Caco-2 (cell line): Measurements from ENCODE around the gene RUNX2. TPM values are rescaled to one million over a fixed set of nuclear protein-coding genes. Genes with fewer than 3 reads are reported as not detected.

ENCODE experiments used
- BruUV-seq: library from RNA; stranded (reverse); fragments of 400-500 nt; replicated peaks from 2 replicates; lab custom pipeline; 2021; lab: Mats Ljungman, UMichigan
- CTCF ChIA-PET: fragments of 300-600 bp; sonication (Branson Sonifier 250); formaldehyde crosslinking; loops from one replicate; lab custom pipeline; 2022; ENCODE audit warnings: antibody characterized with exemption; lab: Charles Lee
- POLR2A ChIA-PET: fragments of 300-600 bp; sonication (Branson Sonifier 250); formaldehyde crosslinking; loops from one replicate; lab custom pipeline; 2022; ENCODE audit warnings: antibody characterized with exemption; lab: Charles Lee
- DNase-seq, 2 experiments: peaks; one replicate each; pipeline versions ENCODE4 v3.0.0 to v3.0.0-alpha.2; 2020 to 2022
- H3K27me3 ChIP-seq: replicated peaks from 2 replicates; pipeline ENCODE4 v1.6.0; 2011; ENCODE audit warnings: low read length; ENCODE audit not compliant: control insufficient read depth, insufficient read depth
- H3K36me3 ChIP-seq: 2 replicates; pipeline ENCODE4 v1.5.1; 2011; ENCODE audit warnings: low read length; ENCODE audit not compliant: control insufficient read depth, insufficient read depth
- H3K4me1 ChIP-seq: fragments of 250-450 bp; sonication (Bioruptor Pico); 2 replicates; pipeline ENCODE4 v1.5.1; 2020; ENCODE audit warnings: mild to moderate bottlenecking
- H3K4me3 ChIP-seq: 2 replicates; pipeline ENCODE4 v1.5.1; 2011; ENCODE audit warnings: low read depth, mild to moderate bottlenecking, control low read depth, low read length
- H3K9me3 ChIP-seq: fragments of 250-450 bp; sonication (Bioruptor Pico); 2 replicates; pipeline ENCODE4 v1.5.1; 2020; ENCODE audit warnings: mild to moderate bottlenecking, moderate library complexity
- H3K27ac Mint-ChIP-seq: one replicate; pipeline ENCODE4 v1.8.0; 2022; ENCODE audit warnings: mixed read lengths; ENCODE audit not compliant: unreplicated experiment
- H3K27me3 Mint-ChIP-seq: one replicate; pipeline ENCODE4 v1.8.0; 2022; ENCODE audit warnings: mixed read lengths; ENCODE audit not compliant: insufficient read depth, unreplicated experiment
- H3K36me3 Mint-ChIP-seq: one replicate; pipeline ENCODE4 v1.8.0; 2022; ENCODE audit warnings: mild to moderate bottlenecking, mixed read lengths; ENCODE audit not compliant: insufficient read depth, unreplicated experiment
- H3K4me1 Mint-ChIP-seq: one replicate; pipeline ENCODE4 v1.8.0; 2022; ENCODE audit warnings: low read depth, mixed read lengths; ENCODE audit not compliant: unreplicated experiment
- H3K4me3 Mint-ChIP-seq: one replicate; pipeline ENCODE4 v1.8.0; 2022; ENCODE audit warnings: mild to moderate bottlenecking, moderate library complexity, mixed read lengths; ENCODE audit not compliant: unreplicated experiment
- H3K9me3 Mint-ChIP-seq: one replicate; pipeline ENCODE4 v1.8.0; 2022; ENCODE audit warnings: mixed read lengths; ENCODE audit not compliant: unreplicated experiment
- CTCF ChIP-seq, 2 experiments: fragments of 200-600 bp in 1 of 2; IDR thresholded peaks; 1 replicate in 1 of 2; 2 replicates in 1 of 2; pipeline versions ENCODE4 v1.5.1 to v1.8.0; 2011 to 2022; ENCODE audit warnings: antibody characterized with exemption in 1 of 2, control low read depth in 1 of 2, inconsistent platforms in 1 of 2, low read depth in 1 of 2, low read length in 1 of 2, mild to moderate bottlenecking in 1 of 2, moderate library complexity in 1 of 2; ENCODE audit not compliant: insufficient read depth in 1 of 2, severe bottlenecking in 1 of 2, unreplicated experiment in 1 of 2
- intact Hi-C: fragments of 100-400 bp; cut with micrococcal nuclease; formaldehyde crosslinking; loops from one replicate; pipeline ENCODE4 v1.10.0; 2022; ENCODE audit not compliant: unreplicated experiment
- total RNA-seq: library from RNA; stranded (reverse); gene quantifications from 2 replicates; pipeline ENCODE4 v1.2.3, GENCODE V29; 2022

The RUNX2 gene
- total RNA-seq, 1 experiment from 2014 or later: not detected

GRCh38 chr6:45679163-45679562 is 351.0 kb downstream of the RUNX2 start:
- TF ChIP-seq CTCF (IDR thresholded peaks at IDR 0.05; ENCODE audit: insufficient read depth in 1 of 2, low read depth in 1 of 2, low read length in 1 of 2, severe bottlenecking in 1 of 2, unreplicated experiment in 1 of 2): no peak
- CTCF ChIA-PET: no interaction called here
- Mint-ChIP-seq H3K27me3 (no peaks in the 10 kb centered on the region), H3K27ac (no peak overlapping the region), H3K4me1 (no peaks in the 10 kb centered on the region), H3K4me3 (no peak overlapping the region), H3K9me3 (no peaks in the 10 kb centered on the region), H3K36me3 (no peaks in the 10 kb centered on the region)
- H3K27me3 ChIP-seq: no peaks in the 10 kb centered on the region
- no peak for DNase-seq
- POLR2A ChIA-PET: no interaction called here
- no peak overlapping the region for H3K4me3 ChIP-seq
- no TSS peak for BruUV-seq
- no peaks in the 10 kb centered on the region for H3K36me3 ChIP-seq
- H3K4me1 ChIP-seq: no peaks in the 10 kb centered on the region
- H3K9me3 ChIP-seq: no peaks in the 10 kb centered on the region
- intact Hi-C loops: no loop called here

GRCh38 chr6:45679631-45680030 is 351.5 kb downstream of the RUNX2 start:
- BruUV-seq: no TSS peak
- H3K27me3 Mint-ChIP-seq: no peaks in the 10 kb centered on the region
- ChIA-PET POLR2A (no interaction called here), CTCF (no interaction called here)
- no peak for TF ChIP-seq CTCF (IDR thresholded peaks at IDR 0.05; ENCODE audit: insufficient read depth in 1 of 2, low read depth in 1 of 2, low read length in 1 of 2, severe bottlenecking in 1 of 2, unreplicated experiment in 1 of 2)
- Histone ChIP-seq H3K36me3 (no peaks in the 10 kb centered on the region), H3K9me3 (no peaks in the 10 kb centered on the region), H3K4me3 (no peak overlapping the region), H3K4me1 (no peaks in the 10 kb centered on the region), H3K27me3 (no peaks in the 10 kb centered on the region)
- no peak for DNase-seq
- H3K36me3 Mint-ChIP-seq: no peaks in the 10 kb centered on the region
- no peak overlapping the region for H3K27ac Mint-ChIP-seq
- no peak overlapping the region for H3K4me3 Mint-ChIP-seq
- intact Hi-C loops: no loop called here
- no peaks in the 10 kb centered on the region for H3K4me1 Mint-ChIP-seq
- H3K9me3 Mint-ChIP-seq: no peaks in the 10 kb centered on the region

- Mint-ChIP-seq H3K36me3 (no peaks in the 10 kb centered on the region), H3K9me3 (no peaks in the 10 kb centered on the region), H3K4me1 (peaks cover 2% of the 10 kb centered on the region), H3K27me3 (no peaks in the 10 kb centered on the region), H3K4me3 (no peak overlapping the region), H3K27ac (no peak overlapping the region)
- no peak for TF ChIP-seq CTCF (IDR thresholded peaks at IDR 0.05; ENCODE audit: insufficient read depth in 1 of 2, low read depth in 1 of 2, low read length in 1 of 2, severe bottlenecking in 1 of 2, unreplicated experiment in 1 of 2)
- CTCF ChIA-PET: no interaction called here
- POLR2A ChIA-PET: no interaction called here
- H3K4me3 ChIP-seq: no peak overlapping the region
- intact Hi-C loops: no loop called here
- H3K27me3 ChIP-seq: no peaks in the 10 kb centered on the region
- no peak for DNase-seq
- no peaks in the 10 kb centered on the region for H3K4me1 ChIP-seq
- no peaks in the 10 kb centered on the region for H3K9me3 ChIP-seq
- BruUV-seq: no TSS peak
- H3K36me3 ChIP-seq: no peaks in the 10 kb centered on the region
Observed at GRCh38 chr6:45681860-45682511, 353.9 kb downstream of the RUNX2 start.
